Measurements from ENCODE around the gene PRDM2.

DNA sequence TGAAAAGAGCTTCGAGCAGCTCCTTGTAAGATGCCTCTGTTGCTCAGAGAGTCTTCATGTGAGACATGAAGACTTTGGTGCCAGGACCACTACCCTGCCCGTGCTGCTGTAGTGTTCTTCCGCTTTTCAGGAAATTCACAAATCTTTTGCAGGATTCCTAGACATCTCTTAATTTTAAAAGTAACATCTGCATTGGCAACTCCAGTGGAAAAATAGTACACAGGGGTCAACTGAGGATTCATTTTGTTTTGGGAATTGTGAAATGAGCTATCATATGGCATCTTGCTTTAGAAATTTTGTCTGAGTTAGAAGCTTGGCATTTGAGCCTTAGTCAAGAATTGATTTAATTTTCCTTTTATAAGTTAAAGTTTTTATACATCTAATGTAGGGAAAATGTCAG, 7.2 kb downstream of the PRDM2 start:
- TF ChIP-seq, protein P1, sequence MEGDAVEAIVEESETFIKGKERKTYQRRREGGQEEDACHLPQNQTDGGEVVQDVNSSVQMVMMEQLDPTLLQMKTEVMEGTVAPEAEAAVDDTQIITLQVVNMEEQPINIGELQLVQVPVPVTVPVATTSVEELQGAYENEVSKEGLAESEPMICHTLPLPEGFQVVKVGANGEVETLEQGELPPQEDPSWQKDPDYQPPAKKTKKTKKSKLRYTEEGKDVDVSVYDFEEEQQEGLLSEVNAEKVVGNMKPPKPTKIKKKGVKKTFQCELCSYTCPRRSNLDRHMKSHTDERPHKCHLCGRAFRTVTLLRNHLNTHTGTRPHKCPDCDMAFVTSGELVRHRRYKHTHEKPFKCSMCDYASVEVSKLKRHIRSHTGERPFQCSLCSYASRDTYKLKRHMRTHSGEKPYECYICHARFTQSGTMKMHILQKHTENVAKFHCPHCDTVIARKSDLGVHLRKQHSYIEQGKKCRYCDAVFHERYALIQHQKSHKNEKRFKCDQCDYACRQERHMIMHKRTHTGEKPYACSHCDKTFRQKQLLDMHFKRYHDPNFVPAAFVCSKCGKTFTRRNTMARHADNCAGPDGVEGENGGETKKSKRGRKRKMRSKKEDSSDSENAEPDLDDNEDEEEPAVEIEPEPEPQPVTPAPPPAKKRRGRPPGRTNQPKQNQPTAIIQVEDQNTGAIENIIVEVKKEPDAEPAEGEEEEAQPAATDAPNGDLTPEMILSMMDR (tag by site-specific recombination; IDR thresholded peaks at IDR 0.05) = no peak
- TF ChIP-seq ZNF701 (tag by site-specific recombination; IDR thresholded peaks at IDR 0.05) (no peak), ZBTB7A (tag by site-specific recombination; IDR thresholded peaks at IDR 0.05; ENCODE audit: low read depth) (no peak), ZBTB8A (tag by site-specific recombination; IDR thresholded peaks at IDR 0.05) (no peak), ZNF670 (tag by site-specific recombination; IDR thresholded peaks at IDR 0.05; ENCODE audit: low read depth) (no peak), ZNF239 (tag by site-specific recombination; IDR thresholded peaks at IDR 0.05) (no peak), KLF10 (tag by site-specific recombination; IDR thresholded peaks at IDR 0.05) (no peak), HOXA7 (CRISPR knock-in tag; IDR thresholded peaks at IDR 0.05; ENCODE audit: borderline replicate concordance) (no peak), FEZF1 (tag by site-specific recombination; IDR thresholded peaks at IDR 0.05) (no peak), ZNF423 (tag by site-specific recombination; IDR thresholded peaks at IDR 0.05) (no peak)
- TF ChIP-seq, protein P2, sequence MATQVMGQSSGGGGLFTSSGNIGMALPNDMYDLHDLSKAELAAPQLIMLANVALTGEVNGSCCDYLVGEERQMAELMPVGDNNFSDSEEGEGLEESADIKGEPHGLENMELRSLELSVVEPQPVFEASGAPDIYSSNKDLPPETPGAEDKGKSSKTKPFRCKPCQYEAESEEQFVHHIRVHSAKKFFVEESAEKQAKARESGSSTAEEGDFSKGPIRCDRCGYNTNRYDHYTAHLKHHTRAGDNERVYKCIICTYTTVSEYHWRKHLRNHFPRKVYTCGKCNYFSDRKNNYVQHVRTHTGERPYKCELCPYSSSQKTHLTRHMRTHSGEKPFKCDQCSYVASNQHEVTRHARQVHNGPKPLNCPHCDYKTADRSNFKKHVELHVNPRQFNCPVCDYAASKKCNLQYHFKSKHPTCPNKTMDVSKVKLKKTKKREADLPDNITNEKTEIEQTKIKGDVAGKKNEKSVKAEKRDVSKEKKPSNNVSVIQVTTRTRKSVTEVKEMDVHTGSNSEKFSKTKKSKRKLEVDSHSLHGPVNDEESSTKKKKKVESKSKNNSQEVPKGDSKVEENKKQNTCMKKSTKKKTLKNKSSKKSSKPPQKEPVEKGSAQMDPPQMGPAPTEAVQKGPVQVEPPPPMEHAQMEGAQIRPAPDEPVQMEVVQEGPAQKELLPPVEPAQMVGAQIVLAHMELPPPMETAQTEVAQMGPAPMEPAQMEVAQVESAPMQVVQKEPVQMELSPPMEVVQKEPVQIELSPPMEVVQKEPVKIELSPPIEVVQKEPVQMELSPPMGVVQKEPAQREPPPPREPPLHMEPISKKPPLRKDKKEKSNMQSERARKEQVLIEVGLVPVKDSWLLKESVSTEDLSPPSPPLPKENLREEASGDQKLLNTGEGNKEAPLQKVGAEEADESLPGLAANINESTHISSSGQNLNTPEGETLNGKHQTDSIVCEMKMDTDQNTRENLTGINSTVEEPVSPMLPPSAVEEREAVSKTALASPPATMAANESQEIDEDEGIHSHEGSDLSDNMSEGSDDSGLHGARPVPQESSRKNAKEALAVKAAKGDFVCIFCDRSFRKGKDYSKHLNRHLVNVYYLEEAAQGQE (tag by site-specific recombination; IDR thresholded peaks at IDR 0.05) = no peak
- TF ChIP-seq, protein P3, sequence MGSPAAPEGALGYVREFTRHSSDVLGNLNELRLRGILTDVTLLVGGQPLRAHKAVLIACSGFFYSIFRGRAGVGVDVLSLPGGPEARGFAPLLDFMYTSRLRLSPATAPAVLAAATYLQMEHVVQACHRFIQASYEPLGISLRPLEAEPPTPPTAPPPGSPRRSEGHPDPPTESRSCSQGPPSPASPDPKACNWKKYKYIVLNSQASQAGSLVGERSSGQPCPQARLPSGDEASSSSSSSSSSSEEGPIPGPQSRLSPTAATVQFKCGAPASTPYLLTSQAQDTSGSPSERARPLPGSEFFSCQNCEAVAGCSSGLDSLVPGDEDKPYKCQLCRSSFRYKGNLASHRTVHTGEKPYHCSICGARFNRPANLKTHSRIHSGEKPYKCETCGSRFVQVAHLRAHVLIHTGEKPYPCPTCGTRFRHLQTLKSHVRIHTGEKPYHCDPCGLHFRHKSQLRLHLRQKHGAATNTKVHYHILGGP (tag by site-specific recombination; IDR thresholded peaks at IDR 0.05) = no peak

Data from HEK293 (cell line).